Putamen (tissue), 1 donor: ENCODE measurements around the gene GABRR3.

Source experiments
- DNase-seq: peaks from one replicate; pipeline ENCODE4 v3.0.0-alpha.2; 2016; ENCODE audit warnings: low spot score

The GABRR3 gene

DNA sequence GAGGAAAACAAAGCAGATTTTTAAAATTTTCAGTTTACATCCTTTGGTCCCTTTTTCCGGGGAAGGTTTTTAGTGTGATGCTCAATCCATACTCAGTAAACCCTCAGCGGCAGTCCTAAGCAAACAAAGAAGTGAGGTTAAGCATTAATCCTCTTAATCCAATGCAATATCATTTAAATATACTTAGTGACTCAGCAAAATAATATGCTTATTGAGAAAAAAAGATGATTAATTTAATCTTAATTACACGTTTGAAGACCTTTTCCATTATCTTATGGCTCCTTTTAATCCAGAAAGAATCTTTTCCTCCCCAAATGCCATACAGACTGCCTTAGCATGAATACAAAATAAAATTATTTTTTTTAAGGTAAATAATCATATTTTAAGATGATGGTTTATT, at the start of gene GABRR3:
TSS of gene GABRR3 (minus strand) at position 108 of the 400 bp plus-strand sequence. CDS start 328 bp downstream, outside the sequence.
- DNase-seq, result no peak

- DNase-seq, result no peak
These were observed 38.4 kb upstream of the GABRR3 start for GRCh38 chr3:98073486-98073885.

DNA sequence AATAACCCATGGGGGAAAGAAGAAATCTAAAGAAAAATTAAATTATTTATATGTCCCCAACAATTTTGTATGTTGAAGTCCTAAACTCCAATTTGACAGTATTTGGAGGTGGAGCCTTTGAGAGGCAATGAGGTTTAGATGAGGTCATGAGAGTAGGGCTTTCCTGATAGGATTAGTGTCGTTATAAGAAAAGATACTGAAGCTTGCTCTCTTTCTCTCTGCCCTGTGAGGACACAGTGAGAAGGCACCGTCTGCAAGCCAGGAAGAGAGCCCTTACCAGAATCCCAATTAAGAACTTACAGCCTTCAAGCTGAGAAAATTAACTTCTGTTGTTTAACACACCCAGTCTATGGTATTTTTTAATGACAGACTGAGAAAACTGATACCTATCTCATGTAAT, 35.7 kb upstream of the GABRR3 start:
- no peak for DNase-seq

GRCh38 chr3:98068824-98069223, 33.7 kb upstream of the GABRR3 start:
- DNase-seq, result no peak

- DNase-seq, result no peak
These were observed 23.3 kb upstream of the GABRR3 start for GRCh38 chr3:98058244-98058960.

- no peak for DNase-seq
These were observed 22.5 kb upstream of the GABRR3 start for GRCh38 chr3:98057631-98058030.

GRCh38 chr3:98056035-98056434, 20.9 kb upstream of the GABRR3 start:
- DNase-seq, result no peak

DNA sequence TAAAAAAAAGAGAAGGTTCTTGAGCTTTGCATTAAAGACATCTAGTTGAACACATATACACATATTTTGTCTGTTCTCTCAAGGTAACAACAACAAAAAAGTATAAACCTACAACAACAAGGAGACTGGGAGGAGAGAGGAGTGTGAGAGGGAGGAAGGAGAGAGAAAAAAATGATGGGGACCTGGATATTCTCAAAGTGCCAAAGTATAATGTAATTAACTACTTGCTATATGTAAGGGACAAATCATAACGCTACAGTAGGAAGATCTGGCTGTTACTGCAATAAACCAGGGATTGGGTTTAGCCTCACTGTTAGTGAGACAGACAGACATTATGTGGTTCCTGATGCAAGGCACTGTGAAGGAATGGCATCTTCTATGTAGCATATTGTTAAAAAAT, 14.2 kb upstream of the GABRR3 start:
- no peak for DNase-seq

- DNase-seq, result no peak
These were observed 13.5 kb upstream of the GABRR3 start for GRCh38 chr3:98048586-98048985.

DNA sequence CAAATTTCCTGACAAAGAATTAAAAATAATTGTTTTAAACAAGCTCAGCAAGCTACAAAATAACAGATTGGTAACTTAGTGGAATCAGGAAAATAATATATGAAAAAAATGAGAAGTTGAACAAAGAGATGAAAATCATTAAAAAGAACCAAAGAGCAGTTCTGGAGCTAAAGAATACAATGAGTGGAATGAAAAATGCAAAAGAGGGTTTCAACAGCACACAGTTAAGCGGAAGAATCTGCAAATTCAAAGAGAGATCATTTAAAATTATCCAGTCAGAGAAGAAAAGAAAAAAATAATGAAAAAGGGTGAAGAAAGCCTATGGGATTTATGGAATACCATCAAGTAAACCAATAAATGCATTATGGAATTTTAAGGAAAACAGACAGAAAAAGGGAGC, 6.2 kb upstream of the GABRR3 start:
- DNase-seq, result no peak

GRCh38 chr3:98039322-98040024, 4.4 kb upstream of the GABRR3 start:
- peak; percentile 84 for DNase-seq

GRCh38 chr3:98038876-98039275, 3.8 kb upstream of the GABRR3 start:
- no peak for DNase-seq

DNA sequence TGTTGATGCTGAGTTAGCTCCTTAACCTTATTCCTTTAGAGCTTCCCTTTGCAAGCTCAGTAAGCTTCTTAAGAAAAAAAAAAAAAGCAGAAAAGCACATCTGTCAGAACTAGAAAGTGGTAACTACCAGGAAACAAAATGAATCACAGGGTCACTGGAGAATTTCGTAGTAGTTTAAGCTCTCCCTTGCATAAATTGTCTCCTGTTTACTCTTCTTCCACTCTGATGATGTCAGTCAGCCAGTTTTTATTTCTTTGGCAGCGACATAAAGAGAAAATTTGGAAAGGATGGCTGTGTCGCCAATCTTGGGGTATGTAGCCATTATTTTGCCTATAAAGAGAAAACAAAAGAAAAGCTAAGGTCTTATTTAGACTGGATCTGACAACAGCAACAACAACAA, 3.2 kb upstream of the GABRR3 start:
- DNase-seq, result no peak

DNA sequence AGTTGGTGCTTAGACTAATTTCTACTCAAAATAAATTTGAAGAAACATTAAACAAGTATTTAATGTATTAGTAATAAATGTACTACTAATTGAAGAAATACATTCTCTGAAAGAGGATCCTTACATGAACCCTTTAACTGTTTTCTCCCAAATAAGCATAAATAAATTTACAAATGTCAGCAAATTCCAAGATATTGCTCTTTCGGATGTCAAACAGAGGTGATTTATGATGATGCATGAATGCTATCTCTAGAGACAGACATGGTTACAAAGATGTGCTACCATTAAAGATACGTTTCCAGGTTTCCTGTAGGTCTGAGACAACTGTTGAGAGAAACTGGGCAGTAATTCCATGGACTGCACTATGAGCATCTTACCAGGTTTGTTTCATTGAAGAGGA, 629 bp downstream of the GABRR3 start:
- DNase-seq, result no peak

GRCh38 chr3:98034036-98034435, 1.1 kb downstream of the GABRR3 start:
- no peak for DNase-seq

- no peak for DNase-seq
These were observed 2.2 kb downstream of the GABRR3 start for GRCh38 chr3:98032904-98033303.

GRCh38 chr3:98032265-98032664, 2.9 kb downstream of the GABRR3 start:
- no peak for DNase-seq

DNA sequence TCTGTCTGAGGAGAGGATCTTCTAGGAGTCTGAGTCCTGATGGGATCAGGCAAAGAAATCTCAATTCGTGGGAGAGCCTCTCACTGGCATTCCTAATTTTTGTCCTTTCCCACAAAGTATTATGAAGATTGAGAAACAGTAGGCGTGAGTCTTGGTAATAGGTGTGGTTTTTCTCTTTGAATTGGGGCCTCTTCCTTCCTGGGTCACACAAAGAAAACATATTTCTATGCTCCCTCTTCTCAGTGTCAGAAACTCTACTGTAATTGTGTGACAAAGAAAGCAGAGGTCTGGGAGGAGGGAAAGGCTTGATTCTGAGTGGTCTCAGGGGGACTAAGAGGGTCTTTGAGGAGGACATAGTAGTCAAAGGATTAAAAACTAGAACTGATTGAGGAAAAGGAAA, 6.0 kb downstream of the GABRR3 start:
- DNase-seq, result no peak

DNA sequence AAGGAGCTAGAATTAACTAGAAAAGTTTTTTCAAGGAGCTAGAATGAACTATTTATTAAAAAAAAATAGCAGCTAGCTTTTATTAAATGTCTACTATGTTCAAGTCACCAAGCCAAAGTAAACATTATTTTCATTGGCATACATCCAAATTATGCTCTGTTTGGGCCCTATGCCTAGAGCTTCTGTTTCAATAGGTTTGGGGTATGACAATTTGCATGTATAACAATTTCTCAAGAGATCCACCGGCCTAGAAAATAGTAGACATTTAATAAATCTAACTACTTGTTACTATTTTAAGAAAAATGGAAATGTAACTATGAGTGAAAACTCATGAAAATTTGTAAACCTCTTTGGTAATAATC, 8.0 kb downstream of the GABRR3 start:
- no peak for DNase-seq

DNA sequence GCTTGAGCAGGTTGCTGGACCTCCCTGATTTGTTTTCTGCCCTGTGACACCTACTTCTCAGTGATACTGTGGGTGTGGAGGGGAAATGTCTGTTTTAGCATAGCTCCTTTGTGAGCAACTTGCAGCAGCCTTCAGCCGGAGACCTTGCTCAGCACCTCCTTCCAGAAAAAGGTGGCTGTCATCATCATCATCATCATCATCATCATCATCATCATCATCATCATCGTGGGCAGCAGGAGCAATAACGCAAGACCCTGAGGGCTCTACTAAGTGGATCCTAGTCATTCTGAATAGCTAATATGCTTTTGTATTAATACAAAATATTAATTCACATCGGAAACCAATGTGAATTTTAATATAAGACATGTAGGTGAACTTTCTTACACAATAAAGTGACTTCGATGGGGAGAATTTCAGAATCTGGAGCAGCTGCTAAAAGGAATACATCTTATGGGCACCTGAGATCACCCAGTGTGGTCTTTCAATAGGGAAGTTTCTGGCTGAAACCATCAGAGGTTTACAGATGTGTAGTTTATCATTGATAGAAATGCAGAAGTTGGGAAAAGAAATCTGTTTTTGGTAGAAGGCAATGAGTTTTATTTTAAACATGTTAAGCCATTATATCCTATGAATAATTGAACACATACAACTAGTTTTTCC, 8.6 kb downstream of the GABRR3 start:
- DNase-seq, result no peak

GRCh38 chr3:98025392-98025945, 9.6 kb downstream of the GABRR3 start:
- DNase-seq, result no peak

DNA sequence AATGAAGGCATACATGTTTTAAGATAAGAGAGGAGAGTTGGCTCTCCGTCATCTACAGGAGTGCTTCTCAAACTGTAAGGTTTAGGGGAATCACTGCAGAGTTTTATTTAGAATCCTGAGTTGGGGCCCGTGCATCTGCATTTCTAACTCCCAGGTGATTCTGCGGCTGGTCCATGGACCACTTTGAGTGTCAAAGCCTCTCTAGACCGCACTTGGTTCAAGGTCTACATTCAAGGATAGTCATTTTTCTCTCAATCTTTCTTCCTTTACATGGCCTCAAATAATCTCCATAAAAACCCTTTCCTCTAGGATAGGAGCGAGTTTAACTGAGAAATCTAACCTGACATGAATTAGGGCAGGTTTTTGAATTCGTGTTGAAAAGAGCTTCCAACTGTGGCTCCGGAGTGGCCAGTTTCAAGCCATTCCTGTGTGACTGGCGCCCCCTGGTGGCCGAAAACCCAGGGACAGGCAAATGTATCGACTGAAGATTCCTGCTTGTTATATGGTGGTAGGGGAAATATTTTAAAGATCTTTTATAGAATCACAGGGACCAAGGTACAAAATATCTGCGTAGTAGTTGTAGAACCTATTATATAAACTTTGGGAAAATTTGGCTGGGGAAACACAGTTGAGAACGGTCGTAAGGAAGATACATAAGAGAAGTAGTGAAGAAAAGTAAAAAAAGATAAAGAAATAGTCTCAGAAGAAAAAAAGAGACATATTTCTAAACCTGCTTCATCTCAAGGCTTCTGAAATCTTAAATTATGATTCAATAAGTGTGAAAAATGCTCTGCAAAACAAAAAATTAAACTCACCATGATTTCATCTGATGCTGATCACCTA, 11.9 kb downstream of the GABRR3 start:
- peak; percentile 76 for DNase-seq
